ENCODE data around the gene ABHD14A. TPM values are rescaled to one million over a fixed set of nuclear protein-coding genes. Genes with fewer than 3 reads are reported as not detected.

ABHD14A gene
- total and polyA plus RNA-seq, 2 of the 4 experiments (the other 2 are of a cell fraction), result 3.4 to 10.0 TPM

- no peak for ATAC-seq (ENCODE audit: low read depth)
- intact Hi-C loops (cut with micrococcal nuclease) (no loop called here), in situ Hi-C loops (cut with MboI; ENCODE audit: low sequenced_read_pairs) (no loop called here), dilution Hi-C loops (cut with HindIII; ENCODE audit: low sequenced_read_pairs, unreplicated experiment) (no loop called here)
- no peak overlapping the region for H2AK5ac ChIP-seq (ENCODE audit: low read depth, low read length)
- peaks cover 9% of the 10 kb centered on the region; the same call in 1 of the 2 replicates for H4K20me1 ChIP-seq (ENCODE audit: insufficient read depth, low read length)
- ChIA-PET CTCF (no interaction called here), POLR2A (ENCODE audit: unreplicated experiment) (no interaction called here)
- no peak overlapping the region for H3K14ac ChIP-seq (replicated peaks; ENCODE audit: low read depth, low read length)
- H3K18ac ChIP-seq (ENCODE audit: low read depth, low read length), result no peak overlapping the region
- H3K23ac ChIP-seq (ENCODE audit: low read depth, low read length), result no peak overlapping the region
- no peak overlapping the region for H3K4ac ChIP-seq (ENCODE audit: low read depth, low read length)
- peaks cover 19 to 55% of the 10 kb centered on the region in 2 experiments; a peak in 3 of 4 replicates for H3K79me1 ChIP-seq (ENCODE audit: low read depth in 1 of 2, low read length in 2 of 2)
- peaks cover 13% of the 10 kb centered on the region for H3K4me1 ChIP-seq (ENCODE audit: control insufficient read depth, insufficient read depth, low read length)
- H3K27me3 ChIP-seq (ENCODE audit: control insufficient read depth, insufficient read depth, low read length), result no peaks in the 10 kb centered on the region
- H4K8ac ChIP-seq (ENCODE audit: low read depth in 2 of 2, low read length in 2 of 2), result no peak overlapping the region
- no peak overlapping the region for H3K27ac ChIP-seq (ENCODE audit: insufficient read depth, low read length)
- no peak overlapping the region for H4K91ac ChIP-seq (ENCODE audit: insufficient read depth, low read depth, low read length)
- peaks cover 19% of the 10 kb centered on the region for H3K36me3 ChIP-seq (ENCODE audit: control insufficient read depth, insufficient read depth, low read length)
- H3K56ac ChIP-seq (ENCODE audit: extremely low read depth, insufficient read depth, low read length), result no peak overlapping the region
- WGBS, 2 experiments (ENCODE audit: extremely low coverage in 2 of 2, insufficient read length in 1 of 2), result 83% methylated on average over 11 of the region's 15 CpGs; no CpG with 5 or more reads in 1 of the 2 experiments
- H2AFZ ChIP-seq (replicated peaks; ENCODE audit: low read length, poor library complexity), result no peak overlapping the region
- no peak overlapping the region for H3K9ac ChIP-seq (ENCODE audit: low read depth, low read length)
- TF ChIP-seq CEBPB (IDR thresholded peaks at IDR 0.05; ENCODE audit: low read depth, low read length), result no peak
- no peak for TF ChIP-seq FOS (IDR thresholded peaks at IDR 0.05; ENCODE audit: low read depth, low read length)
- TF ChIP-seq MAZ (IDR thresholded peaks at IDR 0.05; ENCODE audit: borderline replicate concordance, low read depth, low read length), result no peak
- TF ChIP-seq MXI1 (IDR thresholded peaks at IDR 0.05; ENCODE audit: borderline replicate concordance, low read depth, low read length), result no peak
- no peak for TF ChIP-seq NFE2L2 (IDR thresholded peaks at IDR 0.05; ENCODE audit: low read depth, low read length)
- no peak for TF ChIP-seq CHD1 (IDR thresholded peaks at IDR 0.05; ENCODE audit: low read depth, low read length)
- TF ChIP-seq RCOR1 (IDR thresholded peaks at IDR 0.05; ENCODE audit: insufficient replicate concordance, low read length), result no peak
- no peak for TF ChIP-seq BHLHE40 (IDR thresholded peaks at IDR 0.05; ENCODE audit: low read depth, low read length)
- no peak for TF ChIP-seq USF2 (IDR thresholded peaks at IDR 0.05; ENCODE audit: low read depth, low read length)
- TF ChIP-seq MAFK (IDR thresholded peaks at IDR 0.05; ENCODE audit: low read depth, low read length), result no peak
- no peak for DNase-seq
- no peak overlapping the region for H3K4me3 ChIP-seq (ENCODE audit: insufficient read depth, low read depth, low read length)
- no peak overlapping the region for H2BK15ac ChIP-seq (ENCODE audit: low read depth, low read length)
- H2BK120ac ChIP-seq (ENCODE audit: low read depth, low read length), result no peak overlapping the region
- peaks cover 10% of the 10 kb centered on the region for H3K9me1 ChIP-seq (ENCODE audit: insufficient read depth, low read length)
- no peak overlapping the region for H2BK20ac ChIP-seq (ENCODE audit: low read depth, low read length)
- no peak overlapping the region for H4K5ac ChIP-seq (ENCODE audit: low read depth, low read length)
- no peaks in the 10 kb centered on the region for H3K9me3 ChIP-seq (ENCODE audit: control insufficient read depth, insufficient read depth, low read length)
- H3K4me2 ChIP-seq (ENCODE audit: low read depth, low read length), result no peak overlapping the region
- BruUV-seq (replicated peaks), result no TSS peak
- H2BK5ac ChIP-seq (ENCODE audit: low read depth, low read length, poor library complexity, severe bottlenecking), result no peak overlapping the region
- H2AK9ac ChIP-seq (replicated peaks; ENCODE audit: low read depth, low read length, poor library complexity), result peak overlapping the region; percentile 61
These were observed 13.7 kb downstream of the ABHD14A start for GRCh38 chr3:51988286-51989146.
